DOHH2 (cell line): ENCODE results near the gene SOBP.

ENCODE experiments used
- H3F3A ChIP-seq: fragments of 200-600 bp; sonication (generic), shearing (Covaris generic); 2 replicates; pipeline ENCODE4 v1.6.0; 2016; ENCODE audit warnings: antibody characterized with exemption, mild to moderate bottlenecking; ENCODE audit not compliant: control insufficient read depth, insufficient read depth
- H3K27ac ChIP-seq: fragments of 200-600 bp; sonication (generic); 2 replicates; pipeline ENCODE4 v1.5.1; 2014; ENCODE audit warnings: low read depth, mild to moderate bottlenecking, low read length, moderate library complexity
- H3K27me3 ChIP-seq: fragments of 200-600 bp; sonication (generic); 2 replicates; pipeline ENCODE4 v1.6.1; 2014; ENCODE audit warnings: mild to moderate bottlenecking, low read length, mixed read lengths; ENCODE audit not compliant: control insufficient read depth
- H3K36me3 ChIP-seq: fragments of 200-600 bp; sonication (generic); 2 replicates; pipeline ENCODE4 v1.6.1; 2014; ENCODE audit warnings: mild to moderate bottlenecking, low read length, moderate library complexity, mixed read lengths; ENCODE audit not compliant: control insufficient read depth
- H3K4me1 ChIP-seq: fragments of 200-600 bp; sonication (generic); 2 replicates; pipeline ENCODE4 v1.6.1; 2014; ENCODE audit warnings: mild to moderate bottlenecking, low read length, mixed read lengths; ENCODE audit not compliant: control insufficient read depth
- H3K4me2 ChIP-seq: fragments of 200-600 bp; sonication (generic); 2 replicates; pipeline ENCODE4 v1.6.0; 2014; ENCODE audit warnings: mild to moderate bottlenecking, low read length, moderate library complexity
- H3K4me3 ChIP-seq: fragments of 200-600 bp; sonication (generic); 2 replicates; pipeline ENCODE4 v1.5.1; 2014; ENCODE audit warnings: mild to moderate bottlenecking, low read length, mixed read lengths
- H3K79me2 ChIP-seq: fragments of 200-600 bp; sonication (generic); 2 replicates; pipeline ENCODE4 v1.6.1; 2014; ENCODE audit warnings: mild to moderate bottlenecking, low read length, mixed read lengths; ENCODE audit not compliant: control insufficient read depth
- H3K9me2 ChIP-seq: fragments of 200-600 bp; sonication (generic); replicated peaks from 2 replicates; pipeline ENCODE4 v1.6.1; 2014; ENCODE audit warnings: mild to moderate bottlenecking, low read length, mixed read lengths; ENCODE audit not compliant: control insufficient read depth
- H3K9me3 ChIP-seq: fragments of 200-600 bp; sonication (generic); 2 replicates; pipeline ENCODE4 v1.6.1; 2014; ENCODE audit warnings: antibody characterized with exemption, low read length, mixed read lengths; ENCODE audit not compliant: control insufficient read depth, insufficient read depth
- H4K20me1 ChIP-seq: fragments of 200-600 bp; sonication (generic); 2 replicates; pipeline ENCODE4 v1.6.0; 2014; ENCODE audit warnings: low read depth, mild to moderate bottlenecking, antibody characterized with exemption, low read length, moderate library complexity; ENCODE audit not compliant: control insufficient read depth, insufficient read depth
- EZH2phosphoT487 ChIP-seq: fragments of 200-600 bp; sonication (generic); IDR thresholded peaks from 2 replicates; pipeline ENCODE4 v1.6.1; 2017; ENCODE audit warnings: borderline replicate concordance, mild to moderate bottlenecking, antibody characterized with exemption, low read length, moderate library complexity, mixed read lengths
- TF ChIP-seq, protein P1 (sequence below): fragments of 200-600 bp; sonication (generic); IDR thresholded peaks from one replicate; pipeline ENCODE4 v1.5.1; 2014; ENCODE audit warnings: antibody characterized with exemption, mild to moderate bottlenecking, low read depth, low read length; ENCODE audit not compliant: poor library complexity, severe bottlenecking

SOBP gene

DNA sequence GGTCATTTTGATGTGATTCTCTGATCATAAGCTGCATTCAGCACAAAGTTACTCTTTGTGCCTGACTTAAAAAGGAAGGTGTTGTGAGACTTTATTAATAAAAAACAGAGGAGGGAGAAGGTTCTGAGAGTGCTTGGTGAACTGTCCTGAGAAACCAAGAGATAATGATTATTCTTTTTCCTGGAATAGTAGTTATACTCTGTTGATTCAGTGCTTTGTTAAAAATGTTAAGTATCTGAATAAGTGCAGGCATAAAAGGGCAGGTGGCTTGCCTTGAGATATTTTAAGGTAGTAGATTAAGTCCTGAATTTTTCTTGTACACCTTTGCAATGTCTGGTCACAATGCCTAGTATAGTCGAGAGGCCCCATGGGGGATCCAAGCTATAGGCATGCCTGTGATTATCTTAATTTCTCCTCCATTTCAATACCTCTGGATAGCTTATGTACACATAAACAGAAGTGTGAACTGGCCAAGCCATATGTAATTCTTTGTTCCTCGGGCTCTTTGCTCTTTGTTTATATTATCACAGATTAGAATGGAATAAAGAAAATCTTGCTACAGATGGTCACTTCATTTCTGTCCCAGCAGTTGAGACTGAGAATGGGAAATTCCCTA is 50.0 kb downstream of the SOBP start:
- Histone ChIP-seq H3K9me3 (no peaks in the 10 kb centered on the region), H3K27me3 (no peaks in the 10 kb centered on the region), H3K79me2 (no peaks in the 10 kb centered on the region), H3K27ac (no peak overlapping the region), H3F3A (peaks cover 9% of the 10 kb centered on the region), H3K4me3 (no peak overlapping the region), H4K20me1 (no peaks in the 10 kb centered on the region), H3K36me3 (peaks cover 16% of the 10 kb centered on the region), H3K9me2 (no peaks in the 10 kb centered on the region), H3K4me2 (no peak overlapping the region), H3K4me1 (peaks cover 42% of the 10 kb centered on the region)
- TF ChIP-seq, protein P1, sequence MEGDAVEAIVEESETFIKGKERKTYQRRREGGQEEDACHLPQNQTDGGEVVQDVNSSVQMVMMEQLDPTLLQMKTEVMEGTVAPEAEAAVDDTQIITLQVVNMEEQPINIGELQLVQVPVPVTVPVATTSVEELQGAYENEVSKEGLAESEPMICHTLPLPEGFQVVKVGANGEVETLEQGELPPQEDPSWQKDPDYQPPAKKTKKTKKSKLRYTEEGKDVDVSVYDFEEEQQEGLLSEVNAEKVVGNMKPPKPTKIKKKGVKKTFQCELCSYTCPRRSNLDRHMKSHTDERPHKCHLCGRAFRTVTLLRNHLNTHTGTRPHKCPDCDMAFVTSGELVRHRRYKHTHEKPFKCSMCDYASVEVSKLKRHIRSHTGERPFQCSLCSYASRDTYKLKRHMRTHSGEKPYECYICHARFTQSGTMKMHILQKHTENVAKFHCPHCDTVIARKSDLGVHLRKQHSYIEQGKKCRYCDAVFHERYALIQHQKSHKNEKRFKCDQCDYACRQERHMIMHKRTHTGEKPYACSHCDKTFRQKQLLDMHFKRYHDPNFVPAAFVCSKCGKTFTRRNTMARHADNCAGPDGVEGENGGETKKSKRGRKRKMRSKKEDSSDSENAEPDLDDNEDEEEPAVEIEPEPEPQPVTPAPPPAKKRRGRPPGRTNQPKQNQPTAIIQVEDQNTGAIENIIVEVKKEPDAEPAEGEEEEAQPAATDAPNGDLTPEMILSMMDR = no peak
- TF ChIP-seq EZH2phosphoT487 = no peak

DNA sequence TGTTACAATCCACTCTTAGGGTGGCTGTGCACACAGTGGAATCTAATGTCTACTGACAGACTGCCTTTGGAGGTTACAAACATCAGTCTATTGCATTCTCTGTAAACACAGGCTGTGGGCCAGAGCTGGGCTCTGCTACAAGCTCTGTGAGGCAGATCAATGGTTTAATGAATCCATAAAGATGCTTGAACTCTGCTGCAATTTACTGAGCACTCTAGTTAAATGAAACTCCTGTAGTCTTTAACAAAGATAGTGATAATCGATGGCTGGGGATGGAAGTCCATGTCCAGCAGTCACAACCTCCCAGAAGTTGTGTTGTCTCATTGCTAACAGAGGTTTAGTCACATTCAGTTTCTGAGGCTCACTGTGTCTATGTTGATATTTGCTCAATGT is 50.5 kb downstream of the SOBP start:
- Histone ChIP-seq H3K4me1 (peaks cover 37% of the 10 kb centered on the region), H3K9me3 (no peaks in the 10 kb centered on the region), H3K4me3 (no peak overlapping the region), H4K20me1 (no peaks in the 10 kb centered on the region), H3K36me3 (peaks cover 16% of the 10 kb centered on the region), H3K27ac (no peak overlapping the region), H3K79me2 (no peaks in the 10 kb centered on the region), H3K9me2 (no peaks in the 10 kb centered on the region), H3F3A (peaks cover 9% of the 10 kb centered on the region), H3K4me2 (no peak overlapping the region), H3K27me3 (no peaks in the 10 kb centered on the region)
- TF ChIP-seq EZH2phosphoT487 = no peak
- TF ChIP-seq, protein P1 = no peak

DNA sequence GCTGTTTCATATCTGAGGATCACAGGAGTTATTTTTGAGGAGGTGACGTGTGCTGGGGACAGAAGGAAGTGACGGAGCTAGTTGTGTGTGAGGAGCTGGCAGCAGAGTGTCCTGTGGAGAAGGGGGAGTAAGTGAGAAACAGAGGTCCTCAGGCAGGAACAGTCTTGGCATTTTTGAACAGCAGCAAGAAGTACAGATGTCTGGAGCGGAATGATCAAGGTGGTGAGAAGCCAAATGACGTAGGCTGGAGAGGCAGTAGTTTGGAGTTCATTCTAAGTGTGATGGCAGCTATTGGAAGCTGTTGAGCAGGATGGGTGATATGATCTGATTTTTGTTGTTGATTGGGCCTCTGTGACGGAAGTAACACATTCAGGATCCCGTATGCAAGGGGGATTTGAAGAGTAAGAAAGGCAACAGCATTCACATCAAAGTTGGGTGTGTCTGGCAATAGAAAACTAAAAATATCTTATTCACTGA is 52.3 kb downstream of the SOBP start:
- no peak overlapping the region for H3K4me3 ChIP-seq
- H4K20me1 ChIP-seq = no peaks in the 10 kb centered on the region
- peaks cover 19% of the 10 kb centered on the region for H3K4me1 ChIP-seq
- peaks cover 10% of the 10 kb centered on the region for H3K36me3 ChIP-seq
- no peaks in the 10 kb centered on the region; the same call in 1 of the 2 replicates for H3F3A ChIP-seq
- no peak overlapping the region for H3K27ac ChIP-seq
- no peaks in the 10 kb centered on the region for H3K79me2 ChIP-seq
- no peaks in the 10 kb centered on the region for H3K27me3 ChIP-seq
- no peaks in the 10 kb centered on the region for H3K9me2 ChIP-seq
- TF ChIP-seq, protein P1 = no peak
- TF ChIP-seq EZH2phosphoT487 = no peak
- no peak overlapping the region for H3K4me2 ChIP-seq
- no peaks in the 10 kb centered on the region for H3K9me3 ChIP-seq
